Iris pigment epithelial cell (primary cell): Measurements from ENCODE around the gene AMHR2.

Experiments used
- DNase-seq: peaks from one replicate; pipeline ENCODE4 v3.0.0-alpha.2; 2011; ENCODE audit warnings: low read depth

AMHR2 gene

GRCh38 chr12:53480491-53481442 is 57.1 kb downstream of the AMHR2 start:
- no peak for DNase-seq
